HL-60 (cell line): Measurements from ENCODE around the gene ANKRD63.

Experiments used
- DNase-seq, 2 experiments: peaks; one replicate each; pipeline ENCODE4 v3.0.0-alpha.2; 2010 to 2020; ENCODE audit warnings: low read depth in 1 of 2, low spot score in 1 of 2
- H3K27ac ChIP-seq: fragments of 250-450 bp; sonication (Bioruptor Pico); replicated peaks from 2 replicates; pipeline ENCODE4 v1.5.1; 2020; ENCODE audit warnings: mild to moderate bottlenecking, moderate library complexity
- H3K27me3 ChIP-seq: fragments of 250-450 bp; sonication (Bioruptor Pico); 2 replicates; pipeline ENCODE4 v1.5.1; 2021; ENCODE audit warnings: mild to moderate bottlenecking, moderate library complexity; ENCODE audit not compliant: insufficient read depth, poor library complexity, severe bottlenecking
- H3K4me3 ChIP-seq: replicated peaks from 2 replicates; pipeline ENCODE4 v1.5.1; 2011; ENCODE audit warnings: mild to moderate bottlenecking, control low read depth, low read length; ENCODE audit not compliant: insufficient read depth
- CTCF ChIP-seq: IDR thresholded peaks from one replicate; pipeline ENCODE4 v1.5.1; 2011; ENCODE audit warnings: low read length, control low read depth, inconsistent platforms; ENCODE audit not compliant: insufficient read depth
- GABPA ChIP-seq: IDR thresholded peaks from 2 replicates; pipeline ENCODE4 v1.6.1; 2012; ENCODE audit warnings: low read depth
- POLR2AphosphoS5 ChIP-seq: IDR thresholded peaks from 2 replicates; pipeline ENCODE4 v1.6.1; 2012; ENCODE audit warnings: low read depth
- REST ChIP-seq: IDR thresholded peaks from 2 replicates; pipeline ENCODE4 v1.6.1; 2012; ENCODE audit warnings: low read depth; ENCODE audit not compliant: insufficient replicate concordance
- SPI1 ChIP-seq: IDR thresholded peaks from 2 replicates; pipeline ENCODE4 v1.6.1; 2012; ENCODE audit warnings: low read depth, mild to moderate bottlenecking, borderline replicate concordance

ANKRD63 gene

GRCh38 chr15:40265355-40265754, 17.5 kb downstream of the ANKRD63 start:
- Histone ChIP-seq H3K27me3 (no peaks in the 10 kb centered on the region), H3K27ac (no peak overlapping the region), H3K4me3 (no peak overlapping the region)
- TF ChIP-seq GABPA (no peak), POLR2AphosphoS5 (no peak), CTCF (no peak), SPI1 (no peak), REST (no peak)
- no peak for DNase-seq

- TF ChIP-seq CTCF (no peak), GABPA (no peak), POLR2AphosphoS5 (no peak), REST (no peak), SPI1 (no peak)
- Histone ChIP-seq H3K4me3 (no peak overlapping the region), H3K27me3 (no peaks in the 10 kb centered on the region), H3K27ac (no peak overlapping the region)
- DNase-seq = no peak
Measured at GRCh38 chr15:40264321-40265153, 18.3 kb downstream of the ANKRD63 start.

GRCh38 chr15:40263024-40263754, 19.7 kb downstream of the ANKRD63 start:
- Histone ChIP-seq H3K27ac (no peak overlapping the region), H3K27me3 (no peaks in the 10 kb centered on the region), H3K4me3 (no peak overlapping the region)
- DNase-seq = no peak
- TF ChIP-seq GABPA (no peak), SPI1 (no peak), CTCF (no peak), REST (no peak), POLR2AphosphoS5 (no peak)
